Right lobe of liver (tissue), 6 donors: ENCODE results near the gene GALNT2. TPM values are rescaled to one million over a fixed set of nuclear protein-coding genes. Genes with fewer than 3 reads are reported as not detected.
A peak's percentile ranks its signal among the peaks of the same experiment; 100 is the strongest.

ENCODE experiments used
- ATAC-seq, 4 donors: fragments of 200-7000 bp; cut with Tn5 transposase; one replicate each; pipeline ENCODE4 v1.9.1; 2020; ENCODE audit warnings: mild to moderate bottlenecking in 4 of 4, moderate library complexity in 4 of 4
- DNase-seq, 3 donors: peaks; one replicate each; pipeline ENCODE4 v3.0.0-alpha.2; 2020
- H3K27ac ChIP-seq, 3 donors: fragments of 200-600 bp; one replicate each; pipeline ENCODE4 v1.8.0; 2022
- H3K27me3 ChIP-seq, 2 donors: fragments of 200-600 bp; one replicate each; pipeline ENCODE4 v1.8.0; 2022
- H3K36me3 ChIP-seq, 4 donors: fragments of 200-600 bp; sonication (generic) in 1 of 4; one replicate each; pipeline versions ENCODE4 v1.5.1 to v1.8.0; 2017 to 2022; ENCODE audit warnings: control low read depth in 1 of 4
- H3K4me1 ChIP-seq, 4 donors: fragments of 200-600 bp; sonication (generic) in 1 of 4; one replicate each; pipeline versions ENCODE4 v1.5.1 to v1.8.0; 2017 to 2022; ENCODE audit warnings: control low read depth in 1 of 4
- H3K4me3 ChIP-seq, 3 donors: fragments of 200-600 bp; one replicate each; pipeline ENCODE4 v1.8.0; 2022
- H3K9me3 ChIP-seq, 4 donors: fragments of 200-600 bp; sonication (generic) in 1 of 4; one replicate each; pipeline versions ENCODE4 v1.5.1 to v1.8.0; 2017 to 2022; ENCODE audit warnings: control low read depth in 1 of 4
- POLR2A ChIP-seq: fragments of 450-650 bp; IDR thresholded peaks from one replicate; pipeline ENCODE4 v1.6.1; 2017; ENCODE audit warnings: antibody characterized with exemption, mild to moderate bottlenecking
- WGBS: methylation state at CpG from one replicate; pipeline ENCODE4 v1.1.6; 2018; ENCODE audit warnings: low coverage, low lambda C conversion rate; ENCODE audit not compliant: insufficient coverage; ENCODE audit errors: missing lambda C conversion rate; 5-methylcytosine and 5-hydroxymethylcytosine counted together
- intact Hi-C, 2 donors: fragments of 100-400 bp; cut with DNase I; formaldehyde crosslinking; loops; one replicate each; pipeline versions ENCODE4 v1.11.2 to v1.14.1; 2022
- total RNA-seq, 6 experiments: library from RNA; depleted of rRNA in 2 of 6; stranded (reverse); fragments of >200 nt in 2 of 6; fragmentation: NEBNext Ultra II Directional in 3 of 6; extraction: Animal tissue kit (Norgen Biotek cat#: 25700) in 3 of 6; gene quantifications; one replicate each; pipeline versions ENCODE4 v1.1.0 to v1.2.4, GENCODE V29; 2016 to 2023
- TF ChIP-seq, protein P1 (sequence below), 4 donors: fragments of 200-600 bp in 3 of 4; fragments of 450-650 bp in 1 of 4; IDR thresholded peaks; one replicate each; pipeline versions ENCODE4 v1.5.1 to v1.8.0; 2016 to 2022; ENCODE audit warnings: antibody characterized with exemption in 4 of 4, mild to moderate bottlenecking in 2 of 4
- donor health status: DM: no; HTN: yes; CAD: no.
- donor health status: DM: no; HTN: no; CAD: no.
- donor health status: DM: no; HTN: no; CAD: no.
- donor health status: DM: no; HTN: yes; CAD: no.
- donor health status: DM: no; HTN: yes; CAD: no.

GALNT2 gene
- total RNA-seq, 6 experiments from 2014 or later = 58.0 to 152 (median 131) TPM

DNA sequence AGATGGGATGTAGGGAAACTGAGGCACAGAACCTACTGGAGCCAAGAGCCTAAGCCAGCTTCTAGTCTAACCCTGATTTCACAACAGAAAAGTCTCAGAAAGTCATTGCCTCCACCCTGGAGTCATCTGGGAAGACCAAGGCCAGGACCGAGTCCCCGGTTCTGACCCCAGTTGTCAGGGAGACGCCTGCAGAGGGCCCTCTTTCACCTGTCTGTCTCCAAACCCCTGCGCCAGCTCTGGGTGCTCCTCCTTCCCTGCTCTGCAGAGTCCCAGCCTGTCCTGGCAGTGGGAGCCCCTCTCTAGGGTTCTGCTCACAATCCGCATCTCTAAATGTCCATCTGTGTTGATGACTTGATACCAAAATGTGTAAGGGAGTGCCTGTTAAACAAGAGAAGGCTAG is 209.4 kb downstream of the GALNT2 start:
- Histone ChIP-seq H3K9me3 (no peaks in the 10 kb centered on the region), H3K27me3 (no peaks in the 10 kb centered on the region), H3K36me3 (peaks cover 0 to 43% (median 26%) of the 10 kb centered on the region in 4 donors), H3K4me1 (no peaks in the 10 kb centered on the region), H3K4me3 (no peak overlapping the region), H3K27ac (no peak overlapping the region)
- DNase-seq = peak in 2 of 3 donors; percentile 4 to 40
- ATAC-seq = no peak
- intact Hi-C loops = no loop called here
- no CpG with 5 or more reads among the region's 5 CpGs for WGBS
- TF ChIP-seq, protein P1, sequence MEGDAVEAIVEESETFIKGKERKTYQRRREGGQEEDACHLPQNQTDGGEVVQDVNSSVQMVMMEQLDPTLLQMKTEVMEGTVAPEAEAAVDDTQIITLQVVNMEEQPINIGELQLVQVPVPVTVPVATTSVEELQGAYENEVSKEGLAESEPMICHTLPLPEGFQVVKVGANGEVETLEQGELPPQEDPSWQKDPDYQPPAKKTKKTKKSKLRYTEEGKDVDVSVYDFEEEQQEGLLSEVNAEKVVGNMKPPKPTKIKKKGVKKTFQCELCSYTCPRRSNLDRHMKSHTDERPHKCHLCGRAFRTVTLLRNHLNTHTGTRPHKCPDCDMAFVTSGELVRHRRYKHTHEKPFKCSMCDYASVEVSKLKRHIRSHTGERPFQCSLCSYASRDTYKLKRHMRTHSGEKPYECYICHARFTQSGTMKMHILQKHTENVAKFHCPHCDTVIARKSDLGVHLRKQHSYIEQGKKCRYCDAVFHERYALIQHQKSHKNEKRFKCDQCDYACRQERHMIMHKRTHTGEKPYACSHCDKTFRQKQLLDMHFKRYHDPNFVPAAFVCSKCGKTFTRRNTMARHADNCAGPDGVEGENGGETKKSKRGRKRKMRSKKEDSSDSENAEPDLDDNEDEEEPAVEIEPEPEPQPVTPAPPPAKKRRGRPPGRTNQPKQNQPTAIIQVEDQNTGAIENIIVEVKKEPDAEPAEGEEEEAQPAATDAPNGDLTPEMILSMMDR (IDR thresholded peaks at IDR 0.05) = no peak
- TF ChIP-seq POLR2A = no peak

DNA sequence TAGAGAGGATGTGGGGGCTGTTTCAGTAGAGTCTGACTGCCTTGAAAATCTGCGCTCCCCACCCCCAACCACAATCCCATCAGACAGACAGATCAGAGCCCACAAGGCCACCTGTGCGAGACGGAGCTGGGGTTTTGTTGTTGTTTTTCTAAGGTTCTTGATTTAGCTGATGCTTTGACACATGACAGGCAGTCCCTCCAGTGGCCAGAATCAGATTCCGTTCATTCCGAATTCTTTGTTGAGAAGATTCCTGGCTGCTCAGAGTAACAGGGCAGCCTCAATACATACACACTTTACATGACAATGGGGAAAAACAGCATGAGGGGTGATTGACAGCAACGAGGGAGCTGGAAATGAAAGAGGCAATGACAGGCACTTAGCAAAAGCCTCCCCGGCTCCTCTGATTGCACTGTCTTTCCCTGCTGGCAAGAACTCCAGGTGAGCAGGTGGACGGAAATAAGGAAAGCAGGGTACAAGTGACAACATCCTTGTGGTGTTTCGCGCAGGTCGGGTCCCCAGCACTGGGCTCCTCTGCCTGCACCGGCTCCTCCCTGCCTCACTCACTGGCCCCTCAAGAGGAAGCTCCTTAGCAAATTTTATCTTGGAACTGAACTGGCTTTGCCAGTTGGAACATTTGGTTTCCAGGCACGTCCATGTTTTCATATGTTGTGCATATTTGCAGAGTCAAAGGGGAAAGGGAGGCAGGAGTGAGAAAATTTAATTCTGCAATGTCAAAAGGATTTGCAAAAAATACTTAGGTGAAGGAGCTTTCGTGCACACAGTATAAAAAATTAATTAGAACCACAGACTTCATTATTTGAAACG is 210.4 kb downstream of the GALNT2 start:
- H3K27ac ChIP-seq = no peak overlapping the region
- 66% methylated on average over 11 of the region's 15 CpGs for WGBS
- no peaks in the 10 kb centered on the region for H3K27me3 ChIP-seq
- ATAC-seq (no peak), DNase-seq (peak in 1 of 3 donors; percentile 23)
- TF ChIP-seq POLR2A = no peak
- H3K9me3 ChIP-seq = no peaks in the 10 kb centered on the region
- no peak overlapping the region for H3K4me3 ChIP-seq
- peaks cover 0 to 43% (median 26%) of the 10 kb centered on the region in 4 donors for H3K36me3 ChIP-seq
- H3K4me1 ChIP-seq = no peaks in the 10 kb centered on the region
- intact Hi-C loops = no loop called here

DNA sequence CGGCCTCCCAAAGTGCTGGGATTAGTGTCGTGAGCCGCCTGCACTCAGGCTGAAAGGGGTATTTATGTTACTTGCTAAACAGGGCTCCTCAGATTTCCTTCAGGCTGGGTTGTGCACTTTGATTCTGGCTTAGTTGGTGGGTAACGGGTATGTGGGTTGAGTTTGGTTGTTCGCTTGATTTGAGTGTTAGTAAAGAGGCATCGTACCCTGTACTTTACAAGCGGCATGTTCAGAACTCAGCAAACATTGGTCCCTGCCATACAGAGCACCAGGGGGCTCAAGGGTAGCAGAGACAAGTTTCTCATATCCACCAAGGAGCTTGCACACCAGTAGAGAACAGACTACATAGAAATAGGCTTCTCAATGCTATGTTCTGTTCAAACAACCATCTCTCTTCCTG is 211.3 kb downstream of the GALNT2 start:
- no peaks in the 10 kb centered on the region for H3K4me1 ChIP-seq
- TF ChIP-seq, protein P1 (IDR thresholded peaks at IDR 0.05) = no peak
- no peak for TF ChIP-seq POLR2A
- 84% methylated on average over 3 of the region's 7 CpGs for WGBS
- no peak overlapping the region for H3K27ac ChIP-seq
- H3K4me3 ChIP-seq = no peak overlapping the region
- no peaks in the 10 kb centered on the region for H3K27me3 ChIP-seq
- intact Hi-C loops = no loop called here
- DNase-seq (no peak), ATAC-seq (no peak)
- peaks cover 0 to 43% (median 26%) of the 10 kb centered on the region in 4 donors for H3K36me3 ChIP-seq
- no peaks in the 10 kb centered on the region for H3K9me3 ChIP-seq

DNA sequence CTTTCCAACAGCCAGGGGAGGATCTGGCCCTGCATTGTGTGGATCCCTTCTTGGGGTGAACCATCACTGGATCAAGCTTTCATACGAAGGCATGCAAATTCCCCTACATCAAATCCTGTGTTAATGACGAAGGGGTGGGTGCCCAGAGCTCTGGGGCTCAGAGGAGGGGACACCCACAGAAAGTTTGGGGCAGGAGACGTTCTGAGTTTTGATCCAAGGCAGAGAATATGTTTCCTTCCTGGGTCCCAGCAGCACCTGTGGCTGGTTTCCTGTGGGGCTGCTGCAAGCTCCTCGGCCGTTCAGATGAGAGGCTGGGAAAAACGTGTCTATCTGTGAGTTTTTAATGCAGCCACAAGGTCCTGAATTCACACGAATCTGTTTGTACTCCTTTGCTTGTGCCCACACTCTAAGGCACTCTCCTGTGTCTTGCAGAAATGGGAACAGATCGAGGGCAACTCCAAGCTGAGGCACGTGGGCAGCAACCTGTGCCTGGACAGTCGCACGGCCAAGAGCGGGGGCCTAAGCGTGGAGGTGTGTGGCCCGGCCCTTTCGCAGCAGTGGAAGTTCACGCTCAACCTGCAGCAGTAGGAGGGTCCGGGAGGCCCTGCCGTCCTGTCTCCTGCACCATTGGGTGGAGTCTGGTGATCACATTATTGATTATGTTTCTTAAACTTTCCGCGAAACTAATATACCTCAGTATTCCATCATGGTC is 212.0 kb downstream of the GALNT2 start:
- intact Hi-C loops = no loop called here
- peaks cover 0 to 43% (median 26%) of the 10 kb centered on the region in 4 donors for H3K36me3 ChIP-seq
- DNase-seq = peak in 2 of 3 donors; percentile 14 to 39
- H3K27ac ChIP-seq = no peak overlapping the region
- 79% methylated on average over 6 of the region's 20 CpGs for WGBS
- no peak for ATAC-seq
- H3K27me3 ChIP-seq = no peaks in the 10 kb centered on the region
- H3K4me1 ChIP-seq = no peaks in the 10 kb centered on the region
- H3K9me3 ChIP-seq = no peaks in the 10 kb centered on the region
- TF ChIP-seq, protein P1 (IDR thresholded peaks at IDR 0.05) = no peak
- no peak for TF ChIP-seq POLR2A
- no peak overlapping the region for H3K4me3 ChIP-seq

DNA sequence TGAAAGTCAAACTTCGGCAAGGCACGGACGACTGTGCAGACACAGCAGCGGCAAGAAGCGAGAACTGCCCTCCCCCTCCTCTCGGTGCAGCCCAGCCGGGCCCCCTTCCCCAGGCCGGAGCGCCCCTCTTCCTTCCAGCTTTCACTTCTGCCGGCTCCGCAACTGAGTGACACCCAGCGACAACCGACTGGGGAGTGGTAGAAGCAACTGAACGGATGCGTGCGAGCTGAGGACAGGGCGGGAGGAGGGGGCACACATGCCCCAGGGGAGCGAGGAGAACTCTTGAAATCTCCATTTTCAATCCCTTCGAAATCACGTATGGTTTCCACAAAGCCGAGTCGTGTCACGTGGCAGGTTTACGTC is 212.5 kb downstream of the GALNT2 start:
- no peak for ATAC-seq
- no peaks in the 10 kb centered on the region for H3K27me3 ChIP-seq
- intact Hi-C loops = no loop called here
- TF ChIP-seq POLR2A = no peak
- TF ChIP-seq, protein P1 (IDR thresholded peaks at IDR 0.05) = no peak
- no CpG with 5 or more reads among the region's 24 CpGs for WGBS
- no peak overlapping the region for H3K27ac ChIP-seq
- peaks cover 0 to 43% (median 24%) of the 10 kb centered on the region in 4 donors for H3K36me3 ChIP-seq
- peak in 1 of 3 donors; percentile 35 for DNase-seq
- no peaks in the 10 kb centered on the region for H3K4me1 ChIP-seq
- H3K9me3 ChIP-seq = no peaks in the 10 kb centered on the region
- no peak overlapping the region for H3K4me3 ChIP-seq
